GM06990 (cell line): ENCODE data around the gene ZC3H10.
"Not testable (repeated sequence)": the region's sequence is repeated elsewhere in the genome, so short reads cannot be mapped to it uniquely, and the experiment has no call there.

Source experiments
- DNase-seq: peaks from one replicate; pipeline ENCODE4 v3.0.0-alpha.2; 2011; ENCODE audit not compliant: insufficient read length; ENCODE audit errors: extremely low read depth
- H3K27me3 ChIP-seq: replicated peaks from 2 replicates; pipeline ENCODE4 v1.6.0; 2011; ENCODE audit warnings: low read length; ENCODE audit not compliant: control insufficient read depth, insufficient read depth
- H3K36me3 ChIP-seq: 2 replicates; pipeline ENCODE4 v1.5.1; 2011; ENCODE audit warnings: low read length; ENCODE audit not compliant: control insufficient read depth, insufficient read depth
- H3K4me3 ChIP-seq: replicated peaks from 2 replicates; pipeline ENCODE4 v1.5.1; 2011; ENCODE audit warnings: low read depth, mild to moderate bottlenecking, control low read depth, low read length
- TF ChIP-seq, protein P1 (sequence below): IDR thresholded peaks from 2 replicates; pipeline ENCODE4 v1.5.1; 2011; ENCODE audit warnings: low read length, control low read depth, mild to moderate bottlenecking, inconsistent platforms; ENCODE audit not compliant: insufficient read depth, poor library complexity, severe bottlenecking

ZC3H10 gene

DNA sequence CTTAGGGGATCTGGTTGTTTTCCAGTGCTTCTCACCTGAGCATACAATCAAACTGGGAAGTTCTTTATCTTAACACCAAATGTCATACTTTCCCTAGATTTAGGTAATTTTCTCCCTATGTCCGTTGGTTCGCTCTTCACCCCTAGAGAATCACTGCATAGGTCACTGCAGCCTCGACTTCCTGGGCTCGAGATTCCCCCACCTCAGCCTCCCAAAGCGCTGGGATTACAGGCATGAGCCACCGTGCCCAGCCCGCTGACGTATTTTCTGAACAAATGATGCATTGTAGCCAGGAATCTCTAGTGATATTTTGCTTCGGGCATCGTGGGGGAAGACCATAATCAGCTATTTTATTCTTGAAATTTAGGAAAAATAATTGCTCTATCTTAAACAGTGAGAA, 2.7 kb upstream of the ZC3H10 start:
- DNase-seq: no peak
- H3K36me3 ChIP-seq: peaks cover 11% of the 10 kb centered on the region

DNA sequence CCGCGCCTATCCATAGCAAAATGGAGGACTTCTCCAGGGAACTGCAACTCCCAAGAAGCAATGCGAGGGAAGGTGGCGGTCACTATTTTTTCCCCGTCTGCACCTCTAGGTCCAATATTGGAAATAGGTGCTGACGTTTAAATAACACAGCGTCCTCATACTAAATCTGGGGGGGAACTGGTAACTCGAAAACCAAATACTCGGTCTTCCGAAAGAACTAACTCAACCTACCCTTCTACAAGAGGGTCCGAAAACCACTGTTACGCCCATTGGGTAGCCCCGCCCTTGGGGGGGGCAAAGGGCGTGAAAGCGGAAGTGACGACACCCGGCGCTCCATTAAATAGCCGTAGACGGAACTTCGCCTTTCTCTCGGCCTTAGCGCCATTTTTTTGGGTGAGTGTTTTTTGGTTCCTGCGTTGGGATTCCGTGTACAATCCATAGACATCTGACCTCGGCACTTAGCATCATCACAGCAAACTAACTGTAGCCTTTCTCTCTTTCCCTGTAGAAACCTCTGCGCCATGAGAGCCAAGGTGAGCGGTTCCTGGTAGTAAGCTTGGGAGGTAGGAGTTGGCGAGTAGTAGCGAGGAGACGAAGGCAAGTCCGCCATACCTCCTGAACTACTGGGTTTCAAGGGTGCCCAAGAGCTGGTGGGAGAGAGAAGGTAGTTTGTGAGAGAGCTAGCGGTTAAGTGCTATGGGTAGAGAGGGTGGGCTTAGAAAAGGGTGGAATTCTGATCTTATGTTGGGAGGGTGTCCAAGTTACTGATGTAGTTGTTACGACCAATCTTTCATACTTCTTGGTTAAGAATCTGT, 1.6 kb upstream of the ZC3H10 start, which contains the start of gene RPL41:
Gene RPL41 (plus strand): TSS at position 367 of the 815 bp plus-strand sequence.
- peaks cover 10% of the 10 kb centered on the region for H3K36me3 ChIP-seq
- H3K4me3 ChIP-seq: peak within 1 kb of the TSS; percentile 85
- H3K27me3 ChIP-seq: no peaks in the 10 kb centered on the region
- TF ChIP-seq, protein P1, sequence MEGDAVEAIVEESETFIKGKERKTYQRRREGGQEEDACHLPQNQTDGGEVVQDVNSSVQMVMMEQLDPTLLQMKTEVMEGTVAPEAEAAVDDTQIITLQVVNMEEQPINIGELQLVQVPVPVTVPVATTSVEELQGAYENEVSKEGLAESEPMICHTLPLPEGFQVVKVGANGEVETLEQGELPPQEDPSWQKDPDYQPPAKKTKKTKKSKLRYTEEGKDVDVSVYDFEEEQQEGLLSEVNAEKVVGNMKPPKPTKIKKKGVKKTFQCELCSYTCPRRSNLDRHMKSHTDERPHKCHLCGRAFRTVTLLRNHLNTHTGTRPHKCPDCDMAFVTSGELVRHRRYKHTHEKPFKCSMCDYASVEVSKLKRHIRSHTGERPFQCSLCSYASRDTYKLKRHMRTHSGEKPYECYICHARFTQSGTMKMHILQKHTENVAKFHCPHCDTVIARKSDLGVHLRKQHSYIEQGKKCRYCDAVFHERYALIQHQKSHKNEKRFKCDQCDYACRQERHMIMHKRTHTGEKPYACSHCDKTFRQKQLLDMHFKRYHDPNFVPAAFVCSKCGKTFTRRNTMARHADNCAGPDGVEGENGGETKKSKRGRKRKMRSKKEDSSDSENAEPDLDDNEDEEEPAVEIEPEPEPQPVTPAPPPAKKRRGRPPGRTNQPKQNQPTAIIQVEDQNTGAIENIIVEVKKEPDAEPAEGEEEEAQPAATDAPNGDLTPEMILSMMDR: no peak
- peak; percentile 93 for DNase-seq

More for the DNA sequence above, 2.7 kb upstream of the ZC3H10 start:
- TF ChIP-seq, protein P1: no peak
- Histone ChIP-seq H3K27me3 (no peaks in the 10 kb centered on the region), H3K4me3 (peak overlapping the region; percentile 85)

DNA sequence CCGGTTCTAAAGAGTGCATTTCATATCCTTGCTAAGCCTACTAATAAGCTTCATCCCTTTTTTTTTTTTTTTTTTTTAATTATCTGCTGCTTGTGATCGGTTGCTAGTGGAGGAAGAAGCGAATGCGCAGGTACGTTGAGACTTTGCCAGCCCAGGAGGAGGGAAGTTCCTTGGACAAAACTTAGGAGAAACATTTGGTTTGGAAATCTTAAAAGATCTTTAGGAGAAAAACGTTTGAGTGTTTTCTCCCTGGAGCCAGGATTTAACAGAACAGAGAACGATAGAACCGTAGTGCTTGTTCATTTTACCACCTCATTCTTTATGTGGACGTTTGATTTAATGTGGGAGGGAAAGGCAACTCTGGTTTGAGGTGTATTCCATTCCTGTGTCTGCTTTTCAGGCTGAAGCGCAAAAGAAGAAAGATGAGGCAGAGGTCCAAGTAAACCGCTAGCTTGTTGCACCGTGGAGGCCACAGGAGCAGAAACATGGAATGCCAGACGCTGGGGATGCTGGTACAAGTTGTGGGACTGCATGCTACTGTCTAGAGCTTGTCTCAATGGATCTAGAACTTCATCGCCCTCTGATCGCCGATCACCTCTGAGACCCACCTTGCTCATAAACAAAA, 872 bp upstream of the ZC3H10 start:
- not testable (repeated sequence) for H3K27me3 ChIP-seq, DNase-seq, H3K36me3 ChIP-seq
- peak overlapping the region; percentile 85 for H3K4me3 ChIP-seq

DNA sequence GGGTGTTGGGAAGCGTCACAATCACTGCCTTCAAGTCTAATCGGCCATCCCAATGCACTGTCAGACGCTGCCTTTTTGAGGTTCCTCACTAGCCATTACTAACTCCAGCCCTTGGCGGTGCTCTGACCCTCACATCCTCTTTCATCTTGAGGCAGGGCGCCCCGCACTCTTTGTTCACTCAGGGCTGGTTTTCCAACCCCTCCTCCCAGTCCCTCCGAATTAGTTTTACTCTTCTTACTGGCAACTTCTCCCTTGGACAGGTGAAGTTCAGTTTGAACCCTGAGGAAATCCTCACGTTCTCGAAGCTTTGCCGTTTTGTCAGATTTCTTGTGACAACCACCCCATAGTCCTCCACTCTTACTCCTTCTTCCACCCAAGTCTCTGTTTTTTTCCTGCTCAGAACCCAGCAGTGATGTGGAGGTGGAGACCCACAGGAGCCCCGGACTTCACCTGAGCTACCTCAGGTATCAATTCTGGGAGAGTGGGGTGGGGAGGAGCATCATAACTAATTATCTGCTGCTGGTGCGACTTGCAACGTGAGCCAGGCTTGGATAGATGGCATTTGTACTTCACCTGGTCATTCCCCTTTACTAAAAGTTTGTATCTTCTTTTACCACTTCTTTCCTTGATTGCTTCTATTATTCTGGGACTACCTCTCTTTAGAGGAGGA, 757 bp downstream of the ZC3H10 start:
- Histone ChIP-seq H3K36me3 (peaks cover 7% of the 10 kb centered on the region), H3K27me3 (no peaks in the 10 kb centered on the region), H3K4me3 (peak overlapping the region; percentile 73)
- DNase-seq: no peak
- TF ChIP-seq, protein P1: no peak

DNA sequence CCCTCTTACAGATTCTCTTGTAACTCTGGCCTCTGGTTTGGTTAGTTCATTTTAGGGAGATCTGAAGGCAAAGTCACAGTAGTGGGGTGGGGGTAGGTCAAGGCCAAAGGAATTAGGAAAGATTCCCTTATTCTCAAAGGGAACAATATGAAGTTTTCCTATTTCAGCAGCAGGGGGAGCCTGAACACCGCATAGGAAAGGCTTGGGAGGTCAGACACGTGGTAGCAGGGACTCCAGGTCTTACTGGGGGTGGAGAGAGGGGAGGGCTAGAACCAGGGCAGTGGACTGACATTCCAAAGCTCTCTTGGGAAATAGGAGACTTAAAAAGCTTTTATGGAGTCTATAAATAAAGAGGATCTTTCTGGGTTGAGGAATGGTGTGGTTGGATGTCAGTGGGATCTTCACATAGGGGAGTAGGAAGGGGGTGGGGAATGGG, 1.3 kb downstream of the ZC3H10 start:
- TF ChIP-seq, protein P1: peak; percentile 65
- no peaks in the 10 kb centered on the region for H3K27me3 ChIP-seq
- no peak for DNase-seq
- H3K4me3 ChIP-seq: peak overlapping the region; percentile 73
- H3K36me3 ChIP-seq: peaks cover 6% of the 10 kb centered on the region
